Sigmoid colon (tissue), 7 donors: ENCODE data around the gene PPP1R37. TPM values are rescaled to one million over a fixed set of nuclear protein-coding genes. Genes with fewer than 3 reads are reported as not detected.

Source experiments
- DNase-seq: peaks from one replicate; pipeline ENCODE4 v3.0.0-alpha.2; 2019
- H3K27ac ChIP-seq, 4 donors: fragments of 200-600 bp; sonication (generic); one replicate each; pipeline ENCODE4 v1.5.1; 2016 to 2019; ENCODE audit warnings: mild to moderate bottlenecking in 1 of 4
- H3K27me3 ChIP-seq, 3 donors: fragments of 200-600 bp; sonication (generic); one replicate each; pipeline ENCODE4 v1.5.1; 2019; ENCODE audit warnings: mild to moderate bottlenecking in 1 of 3
- H3K36me3 ChIP-seq, 4 donors: fragments of 200-600 bp; sonication (generic); one replicate each; pipeline ENCODE4 v1.5.1; 2016 to 2019
- H3K4me1 ChIP-seq, 4 donors: fragments of 200-600 bp; sonication (generic); one replicate each; pipeline ENCODE4 v1.5.1; 2017 to 2019
- H3K4me3 ChIP-seq, 4 donors: fragments of 200-600 bp; sonication (generic); one replicate each; pipeline ENCODE4 v1.5.1; 2017 to 2019; ENCODE audit warnings: mild to moderate bottlenecking in 2 of 4, moderate library complexity in 1 of 4
- H3K9me3 ChIP-seq, 4 donors: fragments of 200-600 bp in 3 of 4; sonication (generic) in 3 of 4; one replicate each; pipeline versions ENCODE4 v1.5.1 to v1.6.1; 2013 to 2019
- CTCF ChIP-seq, 4 experiments: fragments of 450-650 bp in 3 of 4; fragments of 200-600 bp in 1 of 4; IDR thresholded peaks; one replicate each; pipeline ENCODE4 v1.5.1; 2016 to 2019; ENCODE audit warnings: antibody characterized with exemption in 4 of 4, mild to moderate bottlenecking in 3 of 4, moderate library complexity in 2 of 4
- EP300 ChIP-seq, 4 donors: sonication (generic); formaldehyde crosslinking; IDR thresholded peaks; one replicate each; pipeline ENCODE4 v1.6.1; 2017; ENCODE audit warnings: antibody characterized with exemption in 4 of 4
- POLR2A ChIP-seq, 2 donors: fragments of 450-650 bp; IDR thresholded peaks; one replicate each; pipeline ENCODE4 v1.6.1; 2016; ENCODE audit warnings: antibody characterized with exemption in 2 of 2, mild to moderate bottlenecking in 2 of 2, moderate library complexity in 2 of 2
- POLR2AphosphoS5 ChIP-seq, 4 donors: sonication (generic); formaldehyde crosslinking; IDR thresholded peaks; one replicate each; pipeline ENCODE4 v1.6.1; 2017; ENCODE audit warnings: antibody characterized with exemption in 4 of 4
- WGBS, 2 donors: extraction: QIAGEN DNeasy Blood & Tissue Kit; methylation state at CpG; one replicate each; pipeline ENCODE4 v1.1.7; 2013; 5-methylcytosine and 5-hydroxymethylcytosine counted together
- intact Hi-C: fragments of 100-400 bp; cut with DNase I; formaldehyde crosslinking; loops from one replicate; pipeline ENCODE4 v1.15.1; 2023
- polyA plus RNA-seq, 3 donors: library from polyadenylated mRNA; stranded (reverse); fragments of 200-250 nt; gene quantifications; one replicate each; pipeline ENCODE4 v1.2.3, GENCODE V29; 2013
- total RNA-seq, 4 donors: library from RNA; depleted of rRNA; stranded (reverse); fragments of >200 nt; gene quantifications; one replicate each; pipeline ENCODE4 v1.1.0, GENCODE V29; 2016
- donor health status: healthy with polysubstance abuse.
- donor health status: Bipolar disorder and iron deficiency.
- donor health status: healthy.

PPP1R37 gene
- total and polyA plus RNA-seq, 7 donors: 17.8 to 32.5 (median 21.6) TPM

DNA sequence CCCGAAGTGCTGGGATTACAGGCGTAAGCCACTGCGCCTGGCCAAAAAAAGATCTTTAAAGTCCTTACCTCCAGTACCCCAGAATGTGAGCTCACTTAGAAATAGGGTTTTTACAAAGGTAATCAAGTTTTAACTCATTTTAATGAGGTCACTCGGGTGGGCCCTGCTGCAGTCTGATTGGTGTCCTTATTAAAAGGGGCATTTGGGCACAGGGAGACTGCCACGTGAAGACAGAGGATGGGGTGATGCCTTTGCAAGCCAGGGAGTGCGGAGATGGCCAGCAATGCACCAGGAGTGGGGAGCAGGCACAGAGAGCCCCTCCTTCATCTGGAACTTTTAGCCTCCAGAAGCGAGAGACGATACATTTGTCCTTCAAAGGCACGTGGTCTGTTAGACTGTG lies 56.1 kb downstream of the PPP1R37 start:
- no peak for TF ChIP-seq POLR2A (IDR thresholded peaks at IDR 0.05)
- TF ChIP-seq EP300 (IDR thresholded peaks at IDR 0.05): no peak
- TF ChIP-seq POLR2AphosphoS5 (IDR thresholded peaks at IDR 0.05): no peak
- TF ChIP-seq CTCF (IDR thresholded peaks at IDR 0.05): no peak
- intact Hi-C loops: no loop called here
- H3K27me3 ChIP-seq: peaks cover 29 to 46% (median 41%) of the 10 kb centered on the region in 3 donors
- DNase-seq: no peak
- no peak overlapping the region for H3K27ac ChIP-seq
- peaks cover 7 to 25% (median 16%) of the 10 kb centered on the region in 4 donors for H3K36me3 ChIP-seq
- 83 to 88% methylated on average over 9 of the region's 9 CpGs for WGBS, 2 donors
- peaks cover 0 to 26% (median 24%) of the 10 kb centered on the region in 4 donors for H3K4me1 ChIP-seq
- no peaks in the 10 kb centered on the region for H3K9me3 ChIP-seq
- H3K4me3 ChIP-seq: no peak overlapping the region

- Histone ChIP-seq H3K4me3 (no peak overlapping the region), H3K4me1 (peaks cover 0 to 28% (median 24%) of the 10 kb centered on the region in 4 donors), H3K27me3 (peaks cover 29 to 51% (median 41%) of the 10 kb centered on the region in 3 donors), H3K9me3 (no peaks in the 10 kb centered on the region), H3K36me3 (peaks cover 1 to 18% (median 12%) of the 10 kb centered on the region in 4 donors), H3K27ac (no peak overlapping the region)
- intact Hi-C loops: no loop called here
- no peak for DNase-seq
- TF ChIP-seq POLR2AphosphoS5 (IDR thresholded peaks at IDR 0.05) (no peak), EP300 (IDR thresholded peaks at IDR 0.05) (no peak), POLR2A (IDR thresholded peaks at IDR 0.05) (no peak), CTCF (IDR thresholded peaks at IDR 0.05) (no peak)
- WGBS, 2 donors: 94 to 95% methylated on average over 4 of the region's 4 CpGs
These were observed 57.2 kb downstream of the PPP1R37 start for GRCh38 chr19:45150180-45150579.

DNA sequence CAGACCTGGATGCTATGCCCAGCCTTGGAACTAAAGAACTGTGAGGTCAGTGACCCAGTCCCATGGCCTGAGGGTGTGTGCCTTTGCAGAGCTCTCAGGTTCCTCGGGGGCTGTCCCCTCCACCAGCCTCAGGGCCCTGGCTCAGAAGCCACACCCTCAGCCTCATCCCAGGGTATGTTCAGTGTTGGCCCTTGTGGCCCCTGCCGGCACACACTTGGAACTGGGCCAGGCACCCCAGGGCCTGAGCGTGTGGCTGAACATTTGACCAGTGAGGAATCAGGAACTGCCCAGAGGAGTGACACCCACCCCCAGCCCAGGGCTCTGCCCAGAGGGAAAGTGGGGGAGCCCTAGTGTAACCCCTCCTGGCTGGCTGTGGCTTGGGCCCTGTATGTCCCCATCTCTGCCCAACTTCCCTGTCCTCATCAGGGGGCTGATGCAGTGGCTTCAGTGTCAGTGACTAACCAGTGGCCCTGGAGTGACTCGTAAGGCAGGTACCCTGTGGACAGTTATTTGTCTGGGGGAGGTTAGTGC lies 57.8 kb downstream of the PPP1R37 start:
- Histone ChIP-seq H3K27me3 (peaks cover 29 to 53% (median 41%) of the 10 kb centered on the region in 3 donors), H3K36me3 (peaks cover 0 to 12% (median 5%) of the 10 kb centered on the region in 4 donors), H3K4me1 (peaks cover 0 to 28% (median 24%) of the 10 kb centered on the region in 4 donors), H3K4me3 (no peak overlapping the region), H3K9me3 (no peaks in the 10 kb centered on the region), H3K27ac (no peak overlapping the region)
- intact Hi-C loops: no loop called here
- 36 to 60% methylated on average over 4 of the region's 4 CpGs for WGBS, 2 donors
- no peak for DNase-seq
- TF ChIP-seq EP300 (IDR thresholded peaks at IDR 0.05) (no peak), CTCF (IDR thresholded peaks at IDR 0.05) (no peak), POLR2AphosphoS5 (IDR thresholded peaks at IDR 0.05) (no peak), POLR2A (IDR thresholded peaks at IDR 0.05) (no peak)

- 72 to 88% methylated on average over 7 of the region's 7 CpGs for WGBS, 2 donors
- intact Hi-C loops: no loop called here
- H3K27me3 ChIP-seq: peaks cover 29 to 58% (median 41%) of the 10 kb centered on the region in 3 donors
These were observed 58.3 kb downstream of the PPP1R37 start for GRCh38 chr19:45151320-45151719.

More at GRCh38 chr19:45151320-45151719, 58.3 kb downstream of the PPP1R37 start:
- Histone ChIP-seq H3K27ac (no peak overlapping the region), H3K36me3 (peaks cover 0 to 7% (median 3%) of the 10 kb centered on the region in 4 donors), H3K9me3 (no peaks in the 10 kb centered on the region), H3K4me1 (peaks cover 0 to 28% (median 24%) of the 10 kb centered on the region in 4 donors), H3K4me3 (no peak overlapping the region)
- no peak for TF ChIP-seq POLR2AphosphoS5 (IDR thresholded peaks at IDR 0.05)
- TF ChIP-seq POLR2A (IDR thresholded peaks at IDR 0.05): no peak
- no peak for TF ChIP-seq CTCF (IDR thresholded peaks at IDR 0.05)
- no peak for TF ChIP-seq EP300 (IDR thresholded peaks at IDR 0.05)
- no peak for DNase-seq
